T follicular helper cell (primary cell): ENCODE results near the gene INMT.
"Not testable (repeated sequence)": the region's sequence is repeated elsewhere in the genome, so short reads cannot be mapped to it uniquely, and the experiment has no call there.

Experiments
- DNase-seq: peaks from one replicate; pipeline ENCODE4 v3.0.0-alpha.2; 2020; ENCODE audit warnings: low read depth
- total RNA-seq, 2 experiments: gene quantifications; one replicate each; lab custom pipeline; 2026; lab: John Stamatoyannopoulos, UW

INMT gene
- total RNA-seq = 0 to 0.17 reads per million in 2 experiments

GRCh38 chr7:30751696-30752273, at the start of gene INMT:
Gene INMT, plus strand, starts transcription at chr7:30752135. Its CDS starts 16 bp downstream, at chr7:30752151.
- no peak for DNase-seq

GRCh38 chr7:30702200-30702599, 49.7 kb upstream of the INMT start:
- DNase-seq = no peak

GRCh38 chr7:30703756-30704155, 48.2 kb upstream of the INMT start:
- no peak for DNase-seq

GRCh38 chr7:30705008-30705407, 46.9 kb upstream of the INMT start:
- DNase-seq = no peak

- DNase-seq = no peak
Observed at GRCh38 chr7:30705596-30705995, 46.3 kb upstream of the INMT start.

GRCh38 chr7:30706316-30706715, 45.6 kb upstream of the INMT start:
- no peak for DNase-seq

- no peak for DNase-seq
Observed at GRCh38 chr7:30706908-30707307, 45.0 kb upstream of the INMT start.

- DNase-seq = no peak
Observed at GRCh38 chr7:30707391-30708357, 44.3 kb upstream of the INMT start.

GRCh38 chr7:30708412-30708811, 43.5 kb upstream of the INMT start:
- no peak for DNase-seq

GRCh38 chr7:30708983-30709382, 43.0 kb upstream of the INMT start:
- DNase-seq = no peak

- no peak for DNase-seq
Observed at GRCh38 chr7:30709549-30709948, 42.4 kb upstream of the INMT start.

GRCh38 chr7:30710669-30711068, 41.3 kb upstream of the INMT start:
- DNase-seq = no peak

- no peak for DNase-seq
Observed at GRCh38 chr7:30713392-30713791, 38.5 kb upstream of the INMT start.

- DNase-seq = no peak
Observed at GRCh38 chr7:30714129-30714528, 37.8 kb upstream of the INMT start.

- DNase-seq = no peak
Observed at GRCh38 chr7:30717181-30717580, 34.8 kb upstream of the INMT start.

- DNase-seq = not testable (repeated sequence)
Observed at GRCh38 chr7:30719434-30719833, 32.5 kb upstream of the INMT start.

GRCh38 chr7:30721211-30721610, 30.7 kb upstream of the INMT start:
- DNase-seq = no peak

- DNase-seq = no peak
Observed at GRCh38 chr7:30722187-30722586, 29.7 kb upstream of the INMT start.

GRCh38 chr7:30722671-30723070, 29.3 kb upstream of the INMT start:
- no peak for DNase-seq

- no peak for DNase-seq
Observed at GRCh38 chr7:30723776-30724175, 28.2 kb upstream of the INMT start.

GRCh38 chr7:30726296-30727006, 25.5 kb upstream of the INMT start:
- DNase-seq = no peak
